ENCODE results near the gene RBM38.

Gene RBM38

GRCh38 chr20:57420571-57421252 is 29.5 kb downstream of the RBM38 start:
- H3K4me3 ChIP-seq (ENCODE audit: low read depth, low read length): no peak overlapping the region
- DNase-seq (ENCODE audit: low read depth): no peak
- no peak for TF ChIP-seq CTCF (IDR thresholded peaks at IDR 0.05; ENCODE audit: control insufficient read depth, extremely low read depth, insufficient read depth)

- DNase-seq (ENCODE audit: low read depth): no peak
- no peak overlapping the region for H3K4me3 ChIP-seq (ENCODE audit: low read depth, low read length)
- TF ChIP-seq CTCF (IDR thresholded peaks at IDR 0.05; ENCODE audit: control insufficient read depth, extremely low read depth, insufficient read depth): no peak
Observed at GRCh38 chr20:57421253-57422220, 30.3 kb downstream of the RBM38 start.

- no peak for TF ChIP-seq CTCF (IDR thresholded peaks at IDR 0.05; ENCODE audit: control insufficient read depth, extremely low read depth, insufficient read depth)
- no peak for DNase-seq (ENCODE audit: low read depth)
- no peak overlapping the region for H3K4me3 ChIP-seq (ENCODE audit: low read depth, low read length)
Observed at GRCh38 chr20:57422254-57422653, 31.1 kb downstream of the RBM38 start.

- no peak overlapping the region for H3K4me3 ChIP-seq (ENCODE audit: low read depth, low read length)
- no peak for TF ChIP-seq CTCF (IDR thresholded peaks at IDR 0.05; ENCODE audit: control insufficient read depth, extremely low read depth, insufficient read depth)
- no peak for DNase-seq (ENCODE audit: low read depth)
Observed at GRCh38 chr20:57425150-57426013, 34.2 kb downstream of the RBM38 start.

GRCh38 chr20:57426271-57426689 is 35.1 kb downstream of the RBM38 start:
- TF ChIP-seq CTCF (IDR thresholded peaks at IDR 0.05; ENCODE audit: control insufficient read depth, extremely low read depth, insufficient read depth): no peak
- DNase-seq (ENCODE audit: low read depth): no peak
- H3K4me3 ChIP-seq (ENCODE audit: low read depth, low read length): no peak overlapping the region

- TF ChIP-seq CTCF (IDR thresholded peaks at IDR 0.05; ENCODE audit: control insufficient read depth, extremely low read depth, insufficient read depth): no peak
- H3K4me3 ChIP-seq (ENCODE audit: low read depth, low read length): no peak overlapping the region
- DNase-seq (ENCODE audit: low read depth): no peak
Observed at GRCh38 chr20:57426831-57427230, 35.6 kb downstream of the RBM38 start.
